Lung (tissue), 12 donors: Measurements from ENCODE around the gene ATP9A. TPM values are rescaled to one million over a fixed set of nuclear protein-coding genes. Genes with fewer than 3 reads are reported as not detected.

Experiments used
- ATAC-seq: fragments of 200-7000 bp; cut with Tn5 transposase; one replicate; pipeline ENCODE4 v1.9.1; 2020; ENCODE audit warnings: moderate number of reproducible peaks; ENCODE audit not compliant: insufficient read depth, low FRiP score
- DNase-seq, 3 donors: peaks; one replicate each; pipeline ENCODE4 v3.0.0-alpha.2; 2013 to 2017
- H3K27ac ChIP-seq, 2 donors: one replicate each; pipeline ENCODE4 v1.5.1; 2013; ENCODE audit warnings: mild to moderate bottlenecking in 2 of 2, moderate library complexity in 2 of 2, control low read depth in 1 of 2, inconsistent platforms in 1 of 2, low read depth in 1 of 2, low read length in 1 of 2
- H3K27me3 ChIP-seq, 3 donors: one replicate each; pipeline ENCODE4 v1.5.1; 2013; ENCODE audit warnings: low read length in 2 of 3; ENCODE audit not compliant: control insufficient read depth in 3 of 3, insufficient read depth in 3 of 3
- H3K36me3 ChIP-seq, 4 donors: one replicate each; pipeline ENCODE4 v1.5.1; 2013; ENCODE audit warnings: low read length in 4 of 4, mild to moderate bottlenecking in 1 of 4, moderate library complexity in 1 of 4; ENCODE audit not compliant: control insufficient read depth in 4 of 4, insufficient read depth in 4 of 4
- H3K4me1 ChIP-seq, 5 donors: one replicate each; pipeline ENCODE4 v1.5.1; 2013; ENCODE audit warnings: low read length in 5 of 5, mild to moderate bottlenecking in 2 of 5, moderate library complexity in 1 of 5; ENCODE audit not compliant: control insufficient read depth in 5 of 5, insufficient read depth in 5 of 5
- H3K4me3 ChIP-seq: one replicate; pipeline ENCODE4 v1.5.1; 2013; ENCODE audit warnings: mild to moderate bottlenecking, control low read depth, moderate library complexity
- H3K9ac ChIP-seq, 2 donors: one replicate each; pipeline ENCODE4 v1.5.1; 2013; ENCODE audit warnings: low read length in 2 of 2, control low read depth in 1 of 2; ENCODE audit not compliant: insufficient read depth in 1 of 2
- H3K9me3 ChIP-seq, 4 donors: one replicate each; pipeline ENCODE4 v1.5.1; 2013; ENCODE audit warnings: low read length in 3 of 4, mild to moderate bottlenecking in 1 of 4, moderate library complexity in 1 of 4; ENCODE audit not compliant: control insufficient read depth in 4 of 4, insufficient read depth in 3 of 4
- WGBS, 2 donors: extraction: QIAGEN DNeasy Blood & Tissue Kit; methylation state at CpG; one replicate each; pipeline ENCODE4 v1.1.7; 2013; 5-methylcytosine and 5-hydroxymethylcytosine counted together
- polyA plus RNA-seq, 2 donors: library from polyadenylated mRNA; stranded (reverse); fragments of 200-250 nt; gene quantifications; one replicate each; pipeline ENCODE4 v1.2.1, GENCODE V29; 2013
- total RNA-seq, 2 donors: library from RNA; depleted of rRNA in 1 of 2; stranded (reverse); fragments of >200 nt in 1 of 2; gene quantifications; one replicate each; pipeline ENCODE4 v1.2.1, GENCODE V29; 2014 to 2021
- TF ChIP-seq, protein P1 (sequence below): IDR thresholded peaks from 2 replicates; pipeline ENCODE4 v1.5.1; 2012; ENCODE audit warnings: mild to moderate bottlenecking; ENCODE audit errors: control extremely low read depth, extremely low read depth
- donor health status: control.
- donor health status: control.
- donor health status: Bipolar disorder and iron deficiency.
- donor health status: healthy.
- donor health status: DM: yes; HTN: yes; CAD: no.

ATP9A gene
- total and polyA plus RNA-seq, 4 donors: 3.3 to 43.6 (median 14.9) TPM

DNA sequence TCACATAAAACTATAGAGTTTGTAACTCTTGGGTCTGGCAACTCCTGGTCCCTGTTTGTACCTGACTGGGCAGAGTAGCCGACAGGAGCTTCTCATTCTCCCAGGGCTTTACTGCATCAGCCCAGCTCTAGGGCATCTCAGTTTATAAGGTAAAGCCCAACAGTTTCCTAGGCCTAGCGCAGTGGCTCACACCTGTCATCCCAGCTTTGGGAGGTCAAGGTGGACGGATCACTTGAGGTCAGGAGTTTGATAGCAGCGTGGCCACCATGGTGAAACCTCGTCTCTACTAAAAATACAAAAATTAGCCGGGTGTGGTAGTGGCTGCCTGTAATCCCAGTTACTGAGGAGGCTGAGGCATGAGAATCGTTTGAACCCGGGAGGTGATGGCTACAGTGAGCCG is 47.8 kb downstream of the ATP9A start:
- no peak for ATAC-seq
- Histone ChIP-seq H3K27me3 (no peaks in the 10 kb centered on the region), H3K9ac (no peak overlapping the region), H3K36me3 (peaks cover 3 to 6% (median 3%) of the 10 kb centered on the region in 4 donors), H3K27ac (no peak overlapping the region), H3K4me3 (no peak overlapping the region), H3K4me1 (peaks cover 0 to 4% (median 3%) of the 10 kb centered on the region in 5 donors), H3K9me3 (no peaks in the 10 kb centered on the region)
- no peak for DNase-seq
- TF ChIP-seq, protein P1, sequence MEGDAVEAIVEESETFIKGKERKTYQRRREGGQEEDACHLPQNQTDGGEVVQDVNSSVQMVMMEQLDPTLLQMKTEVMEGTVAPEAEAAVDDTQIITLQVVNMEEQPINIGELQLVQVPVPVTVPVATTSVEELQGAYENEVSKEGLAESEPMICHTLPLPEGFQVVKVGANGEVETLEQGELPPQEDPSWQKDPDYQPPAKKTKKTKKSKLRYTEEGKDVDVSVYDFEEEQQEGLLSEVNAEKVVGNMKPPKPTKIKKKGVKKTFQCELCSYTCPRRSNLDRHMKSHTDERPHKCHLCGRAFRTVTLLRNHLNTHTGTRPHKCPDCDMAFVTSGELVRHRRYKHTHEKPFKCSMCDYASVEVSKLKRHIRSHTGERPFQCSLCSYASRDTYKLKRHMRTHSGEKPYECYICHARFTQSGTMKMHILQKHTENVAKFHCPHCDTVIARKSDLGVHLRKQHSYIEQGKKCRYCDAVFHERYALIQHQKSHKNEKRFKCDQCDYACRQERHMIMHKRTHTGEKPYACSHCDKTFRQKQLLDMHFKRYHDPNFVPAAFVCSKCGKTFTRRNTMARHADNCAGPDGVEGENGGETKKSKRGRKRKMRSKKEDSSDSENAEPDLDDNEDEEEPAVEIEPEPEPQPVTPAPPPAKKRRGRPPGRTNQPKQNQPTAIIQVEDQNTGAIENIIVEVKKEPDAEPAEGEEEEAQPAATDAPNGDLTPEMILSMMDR: no peak
- 91 to 94% methylated on average over 9 of the region's 9 CpGs for WGBS, 2 donors

DNA sequence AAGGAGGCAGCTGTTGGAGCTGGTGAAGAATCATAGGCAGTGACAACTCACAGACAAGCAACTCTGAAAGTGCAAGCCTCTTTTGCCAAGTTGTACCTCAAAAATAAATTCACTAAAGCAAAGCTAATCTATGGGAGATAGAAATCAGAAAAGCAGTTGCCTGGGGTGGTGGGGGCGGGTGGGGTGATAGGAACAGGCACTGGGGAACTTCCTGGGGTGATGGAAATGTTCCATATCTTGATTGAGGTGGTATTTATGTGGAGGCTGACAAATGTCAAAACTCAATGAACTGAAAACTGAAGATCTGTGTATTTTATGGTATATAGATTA is 52.4 kb downstream of the ATP9A start:
- ATAC-seq (no peak), DNase-seq (peak in 1 of 3 donors; percentile 34)
- Histone ChIP-seq H3K27ac (no peak overlapping the region), H3K36me3 (peaks cover 0 to 3% (median 2%) of the 10 kb centered on the region in 4 donors), H3K4me3 (no peak overlapping the region), H3K4me1 (peaks cover 0 to 15% (median 8%) of the 10 kb centered on the region in 5 donors), H3K9ac (peak overlapping the region in 1 of 2 donors; percentile 16), H3K27me3 (no peaks in the 10 kb centered on the region), H3K9me3 (peaks cover 0 to 3% (median 0%) of the 10 kb centered on the region in 4 donors)
- WGBS, 2 donors: 89 to 91% methylated on average over 1 of the region's 1 CpG
- TF ChIP-seq, protein P1: no peak

DNA sequence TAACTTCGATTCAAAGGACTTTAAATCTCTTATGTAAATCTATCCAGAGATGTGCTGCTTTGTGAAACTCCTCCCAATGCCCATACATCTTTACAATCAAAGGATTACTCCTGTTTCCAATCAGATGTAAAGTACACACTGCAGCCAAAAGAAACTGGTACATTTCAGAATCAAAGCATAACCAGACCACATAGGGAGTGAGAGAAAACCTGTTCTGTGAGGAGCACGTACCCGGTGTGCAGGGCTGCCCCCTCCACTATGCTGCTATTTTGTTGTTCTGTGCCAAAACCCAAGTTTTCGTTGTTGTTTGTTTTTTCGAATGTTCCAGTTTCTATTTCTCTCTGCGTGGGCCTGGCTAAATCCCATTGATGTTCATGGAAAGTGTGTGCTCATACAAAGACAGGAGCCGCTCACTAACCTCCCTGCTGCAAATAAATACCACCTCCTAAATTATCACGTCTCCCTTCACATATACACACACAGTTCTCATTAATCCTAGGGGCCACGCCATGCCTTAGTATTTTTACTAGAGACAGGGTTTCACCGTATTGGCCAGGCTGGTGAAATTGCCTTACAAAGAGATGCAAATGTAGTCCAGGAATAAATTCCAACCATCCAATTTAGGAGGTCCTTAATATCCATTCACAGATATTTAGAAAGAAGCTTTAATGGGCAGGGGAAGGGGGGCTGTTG is 52.9 kb downstream of the ATP9A start:
- Histone ChIP-seq H3K4me1 (peaks cover 0 to 20% (median 9%) of the 10 kb centered on the region in 5 donors), H3K27ac (no peak overlapping the region), H3K9ac (peak overlapping the region in 1 of 2 donors; percentile 16), H3K9me3 (peaks cover 0 to 3% (median 0%) of the 10 kb centered on the region in 4 donors), H3K4me3 (no peak overlapping the region), H3K36me3 (peaks cover 0 to 3% (median 2%) of the 10 kb centered on the region in 4 donors), H3K27me3 (no peaks in the 10 kb centered on the region)
- WGBS, 2 donors: 71 to 80% methylated on average over 10 of the region's 10 CpGs
- DNase-seq (peak; percentile 31 to 64 (median 63)), ATAC-seq (no peak)
- TF ChIP-seq, protein P1: no peak
